ENCODE data around the gene FTSJ1. TPM values are rescaled to one million over a fixed set of nuclear protein-coding genes. Genes with fewer than 3 reads are reported as not detected.

Gene FTSJ1
- polyA plus RNA-seq, 1 experiment, result 44.3 TPM

DNA sequence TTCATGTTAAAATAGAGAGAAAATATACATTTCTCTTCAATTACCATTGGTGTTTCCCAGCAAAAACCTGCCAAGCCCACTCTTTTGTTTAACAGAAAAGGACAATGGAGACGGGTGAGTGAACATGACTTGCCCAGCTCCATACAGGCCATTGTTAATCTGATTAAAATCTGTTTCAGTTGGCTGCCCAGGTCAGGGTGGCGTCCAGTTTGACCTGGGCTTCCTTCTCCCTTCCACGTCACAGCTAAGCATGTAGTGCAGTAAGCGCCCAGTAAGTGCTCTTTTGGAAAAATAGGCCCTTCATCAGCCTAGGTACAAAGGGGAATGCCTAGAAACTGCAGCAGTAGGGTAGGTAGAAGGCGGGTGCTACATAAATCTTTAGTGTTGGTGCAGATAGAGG, 31.2 kb downstream of the FTSJ1 start:
- no peak for DNase-seq (ENCODE audit: low read depth)
- no peak overlapping the region for H3K4me3 ChIP-seq (ENCODE audit: low read depth, low read length)
- CTCF ChIA-PET, result interaction anchor here (1.3 kb wide), 1 partner anchor 33 kb away, joined by 3 read pairs; no protein-coding TSS in a partner anchor
- H3K27me3 ChIP-seq (ENCODE audit: control insufficient read depth, insufficient read depth, low read length), result no peaks in the 10 kb centered on the region
- POLR2A ChIA-PET, result no interaction called here
- no peaks in the 10 kb centered on the region for H3K36me3 ChIP-seq (ENCODE audit: control insufficient read depth, insufficient read depth, low read length)
- TF ChIP-seq, protein P1, sequence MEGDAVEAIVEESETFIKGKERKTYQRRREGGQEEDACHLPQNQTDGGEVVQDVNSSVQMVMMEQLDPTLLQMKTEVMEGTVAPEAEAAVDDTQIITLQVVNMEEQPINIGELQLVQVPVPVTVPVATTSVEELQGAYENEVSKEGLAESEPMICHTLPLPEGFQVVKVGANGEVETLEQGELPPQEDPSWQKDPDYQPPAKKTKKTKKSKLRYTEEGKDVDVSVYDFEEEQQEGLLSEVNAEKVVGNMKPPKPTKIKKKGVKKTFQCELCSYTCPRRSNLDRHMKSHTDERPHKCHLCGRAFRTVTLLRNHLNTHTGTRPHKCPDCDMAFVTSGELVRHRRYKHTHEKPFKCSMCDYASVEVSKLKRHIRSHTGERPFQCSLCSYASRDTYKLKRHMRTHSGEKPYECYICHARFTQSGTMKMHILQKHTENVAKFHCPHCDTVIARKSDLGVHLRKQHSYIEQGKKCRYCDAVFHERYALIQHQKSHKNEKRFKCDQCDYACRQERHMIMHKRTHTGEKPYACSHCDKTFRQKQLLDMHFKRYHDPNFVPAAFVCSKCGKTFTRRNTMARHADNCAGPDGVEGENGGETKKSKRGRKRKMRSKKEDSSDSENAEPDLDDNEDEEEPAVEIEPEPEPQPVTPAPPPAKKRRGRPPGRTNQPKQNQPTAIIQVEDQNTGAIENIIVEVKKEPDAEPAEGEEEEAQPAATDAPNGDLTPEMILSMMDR (IDR thresholded peaks at IDR 0.05; ENCODE audit: insufficient read depth, low read depth, low read length), result no peak

DNA sequence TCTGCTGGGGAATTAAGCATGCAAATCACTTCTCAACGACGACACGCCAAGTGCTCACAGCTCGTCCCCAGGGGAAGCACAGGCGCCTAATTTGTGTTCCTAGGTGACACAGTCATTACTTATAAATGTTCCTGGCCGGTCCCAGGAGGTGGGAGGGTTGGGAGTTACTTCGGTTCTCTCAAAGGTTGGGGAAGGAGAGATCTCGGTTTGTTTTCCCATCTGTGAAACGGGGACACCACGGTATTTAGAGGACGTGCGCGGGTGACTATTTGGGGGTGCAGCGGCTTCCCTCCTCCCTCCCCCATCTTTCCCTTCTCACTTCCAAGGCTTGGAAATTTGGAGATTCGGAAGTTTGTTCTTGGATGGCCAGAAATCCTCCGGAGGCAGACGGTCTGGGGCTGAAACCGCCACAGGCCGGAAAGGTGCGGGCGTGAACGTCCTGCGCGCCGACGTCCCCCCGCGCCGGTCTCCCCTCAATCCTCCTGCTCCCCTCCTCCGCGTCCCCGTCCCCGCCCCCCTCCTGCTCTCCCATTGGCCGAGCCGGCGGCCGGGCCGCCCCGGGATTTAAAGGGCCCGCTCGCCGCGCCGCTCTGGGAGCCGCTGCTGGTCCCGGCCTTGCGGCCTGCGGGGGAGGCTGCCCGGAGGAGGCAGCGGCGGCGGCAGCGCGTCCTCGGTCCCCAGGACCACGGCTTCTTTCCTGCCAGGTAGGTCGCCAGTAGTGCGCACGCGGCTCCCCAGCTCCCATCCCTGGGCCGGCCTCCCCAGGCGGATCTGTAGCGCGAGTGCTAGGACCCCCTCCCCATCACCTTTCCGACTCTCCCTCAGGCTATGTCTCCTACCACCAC, 32.6 kb downstream of the FTSJ1 start, which contains the start of gene PORCN:
PORCN (plus strand) TSS at position 593 of the 845 bp plus-strand sequence. CDS start 829 bp downstream, outside the sequence.
- CTCF ChIA-PET, result no interaction called here
- POLR2A ChIA-PET, result no interaction called here
- TF ChIP-seq, protein P1 (IDR thresholded peaks at IDR 0.05; ENCODE audit: insufficient read depth, low read depth, low read length), result no peak
- no peak for DNase-seq (ENCODE audit: low read depth)
- Histone ChIP-seq H3K36me3 (ENCODE audit: control insufficient read depth, insufficient read depth, low read length) (no peaks in the 10 kb centered on the region), H3K27me3 (ENCODE audit: control insufficient read depth, insufficient read depth, low read length) (no peaks in the 10 kb centered on the region), H3K4me3 (ENCODE audit: low read depth, low read length) (peak within 1 kb of the TSS; percentile 60)

DNA sequence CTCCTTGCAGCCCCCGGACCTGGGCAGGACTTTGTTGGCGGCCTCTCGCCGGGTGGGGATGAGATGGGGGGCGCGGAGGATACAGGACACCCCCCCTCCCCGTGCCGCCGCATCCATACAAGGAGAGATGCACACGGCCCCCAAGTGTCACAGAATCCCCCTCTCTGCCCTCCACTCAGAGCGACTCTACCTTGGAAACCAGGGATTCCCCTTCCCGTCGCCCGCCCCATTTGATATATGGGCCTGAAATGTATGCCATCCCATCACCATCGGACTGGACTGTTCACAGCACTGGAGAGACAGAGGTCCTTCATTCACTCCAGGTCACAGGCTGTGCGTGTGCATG, 33.2 kb downstream of the FTSJ1 start:
- DNase-seq (ENCODE audit: low read depth), result no peak
- Histone ChIP-seq H3K27me3 (ENCODE audit: control insufficient read depth, insufficient read depth, low read length) (no peaks in the 10 kb centered on the region), H3K36me3 (ENCODE audit: control insufficient read depth, insufficient read depth, low read length) (no peaks in the 10 kb centered on the region), H3K4me3 (ENCODE audit: low read depth, low read length) (peak overlapping the region; percentile 60)
- TF ChIP-seq, protein P1 (IDR thresholded peaks at IDR 0.05; ENCODE audit: insufficient read depth, low read depth, low read length), result no peak
- CTCF ChIA-PET, result no interaction called here
- POLR2A ChIA-PET, result no interaction called here

DNA sequence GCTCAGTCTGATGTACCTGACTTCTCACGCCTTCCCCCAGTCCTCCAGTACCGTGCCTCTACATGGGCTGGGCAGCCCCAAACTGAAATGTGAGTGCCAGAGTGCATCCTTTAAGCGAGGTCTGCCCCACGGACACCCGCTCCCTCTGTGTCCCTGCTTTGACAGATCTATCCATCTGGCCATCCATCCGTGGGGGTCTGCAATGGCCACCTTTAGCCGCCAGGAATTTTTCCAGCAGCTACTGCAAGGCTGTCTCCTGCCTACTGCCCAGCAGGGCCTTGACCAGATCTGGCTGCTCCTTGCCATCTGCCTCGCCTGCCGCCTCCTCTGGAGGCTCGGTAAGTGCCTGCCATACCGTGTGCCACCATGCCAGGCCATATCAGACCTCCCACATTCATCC, 33.6 kb downstream of the FTSJ1 start:
- H3K4me3 ChIP-seq (ENCODE audit: low read depth, low read length), result peak overlapping the region; percentile 60
- no peaks in the 10 kb centered on the region for H3K36me3 ChIP-seq (ENCODE audit: control insufficient read depth, insufficient read depth, low read length)
- POLR2A ChIA-PET, result no interaction called here
- no peaks in the 10 kb centered on the region for H3K27me3 ChIP-seq (ENCODE audit: control insufficient read depth, insufficient read depth, low read length)
- CTCF ChIA-PET, result no interaction called here
- TF ChIP-seq, protein P1 (IDR thresholded peaks at IDR 0.05; ENCODE audit: insufficient read depth, low read depth, low read length), result no peak
- no peak for DNase-seq (ENCODE audit: low read depth)

DNA sequence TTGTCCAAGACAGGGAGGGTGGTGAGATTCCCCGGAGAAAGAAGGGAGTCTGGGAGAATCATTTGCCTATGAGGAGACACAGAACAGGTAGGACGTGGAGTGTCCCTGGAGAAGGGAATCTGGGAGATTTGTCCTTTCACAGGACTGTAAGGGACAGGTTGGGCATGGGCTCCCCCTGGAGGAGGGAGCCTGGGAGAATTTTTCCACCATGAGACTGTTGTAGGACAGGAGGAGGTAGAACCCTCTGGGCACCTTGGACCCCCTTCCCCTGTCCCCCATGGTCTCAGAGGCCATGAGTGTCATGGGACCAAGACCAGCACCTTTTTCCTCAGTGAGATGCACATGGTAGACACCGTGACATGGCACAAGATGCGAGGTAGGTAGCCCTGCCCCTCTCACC, 35.6 kb downstream of the FTSJ1 start:
- no peak overlapping the region for H3K4me3 ChIP-seq (ENCODE audit: low read depth, low read length)
- no peaks in the 10 kb centered on the region for H3K27me3 ChIP-seq (ENCODE audit: control insufficient read depth, insufficient read depth, low read length)
- no peak for DNase-seq (ENCODE audit: low read depth)
- CTCF ChIA-PET, result no interaction called here
- TF ChIP-seq, protein P1 (IDR thresholded peaks at IDR 0.05; ENCODE audit: insufficient read depth, low read depth, low read length), result peak; percentile 59
- POLR2A ChIA-PET, result no interaction called here
- H3K36me3 ChIP-seq (ENCODE audit: control insufficient read depth, insufficient read depth, low read length), result peaks cover 1% of the 10 kb centered on the region; the same call in 1 of the 2 replicates

Data from BJ (cell line).